DLD1 (cell line): Measurements from ENCODE around the gene IGHMBP2.
"Not testable (repeated sequence)": the region's sequence is repeated elsewhere in the genome, so short reads cannot be mapped to it uniquely, and the experiment has no call there.

Experiments
- in situ Hi-C: cut with HindIII; loops from 2 replicates; pipeline ENCODE4 v1.10.0; 2017; ENCODE audit warnings: low sequenced_read_pairs

Gene IGHMBP2

DNA sequence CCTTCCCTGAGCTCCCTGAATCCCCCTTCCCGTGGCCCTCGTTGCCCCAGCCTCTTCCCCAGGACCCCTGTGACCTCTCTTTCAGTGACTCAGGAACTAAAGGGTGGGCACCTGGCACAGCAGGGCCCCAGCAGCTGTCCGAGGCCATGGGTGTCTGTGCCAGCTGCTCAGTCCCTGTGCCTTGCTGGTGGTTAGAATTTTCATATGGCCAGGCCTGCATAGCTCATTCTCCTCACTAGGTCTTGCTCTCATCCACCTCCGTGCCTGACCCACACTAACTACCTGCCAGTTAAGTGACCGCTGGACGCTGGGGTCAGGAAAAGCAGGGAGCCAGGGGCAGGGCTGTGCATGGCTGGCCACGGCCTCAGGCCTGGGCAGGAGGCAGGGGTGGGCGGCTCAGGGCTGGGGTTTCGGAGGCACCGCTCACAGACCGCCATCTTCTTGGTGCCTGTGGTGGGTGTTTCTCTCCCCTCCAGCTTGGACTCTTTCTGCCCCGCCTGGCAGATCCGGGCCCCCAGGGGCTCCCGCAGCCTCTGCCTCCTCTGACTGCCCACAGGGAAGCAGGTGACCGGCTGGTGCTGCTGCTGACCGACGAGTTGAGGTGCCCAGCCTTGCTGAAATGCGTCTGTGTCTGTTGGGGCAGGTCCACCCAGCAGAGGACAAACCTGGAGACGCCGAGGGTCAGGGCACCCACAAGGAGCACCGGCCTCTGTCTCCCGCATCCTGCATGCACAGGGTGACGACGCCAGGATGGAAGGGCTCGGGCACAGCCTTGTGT is 56.8 kb downstream of the IGHMBP2 start:
- in situ Hi-C loops, result no loop called here

DNA sequence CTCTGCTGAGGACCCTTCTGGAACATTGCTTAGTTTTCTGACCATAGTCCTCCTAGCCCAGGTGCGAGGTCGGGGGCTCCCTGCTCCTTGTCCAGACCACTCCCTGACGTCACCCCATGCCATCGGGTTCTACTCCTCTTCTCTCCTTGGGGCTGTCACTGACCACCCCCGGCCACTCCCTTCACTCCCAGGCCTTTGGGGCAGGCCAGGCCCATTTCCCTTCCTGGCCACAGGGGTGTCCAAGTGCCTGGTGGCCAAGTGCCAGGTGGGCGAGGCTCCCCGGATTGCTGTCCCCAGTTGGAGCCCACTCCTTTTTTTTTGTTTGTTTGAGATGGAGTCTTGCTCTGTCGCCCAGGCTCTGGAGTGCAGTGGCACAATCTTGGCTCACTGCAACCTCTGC is 57.6 kb downstream of the IGHMBP2 start:
- in situ Hi-C loops, result no loop called here

DNA sequence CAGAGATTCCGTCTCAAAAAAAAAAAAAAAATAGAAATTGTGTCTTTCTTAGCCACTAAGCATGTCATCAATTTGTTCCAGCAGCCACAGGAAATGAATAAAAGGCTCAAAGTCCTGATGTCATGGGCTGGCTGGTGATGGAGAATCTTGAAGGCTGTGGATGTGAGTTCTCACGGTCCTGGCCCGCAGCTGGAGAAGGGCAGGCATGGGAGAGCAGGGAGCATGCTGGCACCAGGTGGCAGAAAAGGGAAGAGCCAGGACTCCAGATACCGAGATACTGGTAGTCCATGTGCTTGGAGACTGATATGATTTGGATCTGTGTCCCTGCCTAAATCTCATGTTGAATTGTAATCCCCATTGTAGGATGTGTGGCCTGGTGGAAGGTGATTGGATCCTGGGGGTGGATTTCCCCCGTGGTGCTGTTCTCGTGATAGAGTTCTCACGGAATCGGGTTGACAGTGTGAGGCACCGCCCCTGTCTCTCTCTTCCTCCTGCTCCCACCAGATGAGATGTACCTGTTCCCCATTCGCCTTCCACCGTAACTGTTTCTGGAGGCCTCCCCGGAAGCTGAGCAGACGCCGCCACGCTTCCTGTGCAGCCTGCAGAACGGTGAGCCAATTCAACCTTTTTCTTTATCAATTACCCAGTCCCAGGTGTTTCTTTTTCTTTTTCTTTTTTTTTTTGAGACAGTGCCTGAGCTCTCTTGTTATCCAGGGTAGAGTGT is 59.0 kb downstream of the IGHMBP2 start:
- in situ Hi-C loops, result no loop called here

DNA sequence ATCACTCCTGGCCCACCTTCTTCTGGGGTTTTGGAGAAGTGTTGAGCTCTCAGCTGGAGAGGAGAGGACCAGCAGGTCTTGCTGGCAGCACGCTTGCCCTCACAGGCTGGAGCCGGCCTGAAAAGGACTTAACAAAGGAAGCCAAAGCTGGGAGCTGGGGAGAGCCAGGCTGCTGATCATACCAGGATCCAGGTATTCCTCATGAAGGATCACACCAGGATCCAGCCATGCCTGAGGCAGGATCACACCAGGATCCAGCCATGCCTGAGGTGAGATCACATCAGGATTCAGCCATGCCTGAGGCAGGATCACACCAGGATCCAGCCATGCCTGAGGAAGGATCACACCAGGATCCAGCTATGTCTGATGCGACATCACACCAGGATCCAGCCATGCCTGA is 60.1 kb downstream of the IGHMBP2 start:
- in situ Hi-C loops, result no loop called here

DNA sequence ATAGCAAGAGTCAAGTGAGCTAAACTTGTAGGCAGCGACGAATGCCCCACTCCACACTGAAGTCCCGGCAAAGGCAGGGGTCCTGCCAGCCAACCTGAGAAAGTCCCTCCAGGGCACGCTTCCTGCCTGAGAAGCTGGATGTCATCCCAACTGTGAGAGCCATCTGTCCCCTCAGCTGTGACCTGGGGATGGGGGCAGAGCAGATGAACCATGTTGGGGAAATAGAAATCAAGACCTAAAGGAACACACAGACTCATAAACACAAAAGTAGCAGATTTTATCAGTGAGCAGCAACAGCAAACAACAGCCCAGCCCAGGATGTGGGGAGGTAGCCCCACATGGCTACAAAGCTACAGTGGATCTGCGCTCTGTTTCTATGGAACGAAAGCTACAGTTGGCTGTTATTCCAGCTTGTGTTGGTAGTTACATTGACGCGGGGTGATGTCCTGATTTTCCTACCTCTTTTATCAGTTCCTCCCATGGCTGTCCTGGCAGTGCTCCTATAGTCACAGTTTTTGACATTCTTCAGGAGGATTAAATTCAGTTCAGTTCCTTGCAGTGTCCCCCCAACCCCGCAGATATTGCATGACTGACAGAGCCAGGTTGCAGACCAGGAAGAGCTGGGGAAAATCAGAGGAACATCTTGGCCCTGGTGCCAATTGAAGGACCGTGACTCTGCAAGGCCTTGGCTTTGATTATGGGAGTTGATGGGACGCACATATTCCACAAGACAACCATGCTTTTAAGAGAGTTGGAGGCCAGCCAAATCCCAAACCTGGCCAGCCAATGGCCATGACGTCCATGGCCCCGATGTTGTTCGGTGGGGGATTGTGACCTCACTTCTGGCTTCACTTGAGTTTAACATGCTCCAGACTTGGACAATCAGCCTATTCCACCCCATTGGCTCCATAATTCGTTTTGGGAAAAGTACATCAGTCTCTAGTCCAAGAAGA is 62.5 kb downstream of the IGHMBP2 start:
- in situ Hi-C loops, result no loop called here

DNA sequence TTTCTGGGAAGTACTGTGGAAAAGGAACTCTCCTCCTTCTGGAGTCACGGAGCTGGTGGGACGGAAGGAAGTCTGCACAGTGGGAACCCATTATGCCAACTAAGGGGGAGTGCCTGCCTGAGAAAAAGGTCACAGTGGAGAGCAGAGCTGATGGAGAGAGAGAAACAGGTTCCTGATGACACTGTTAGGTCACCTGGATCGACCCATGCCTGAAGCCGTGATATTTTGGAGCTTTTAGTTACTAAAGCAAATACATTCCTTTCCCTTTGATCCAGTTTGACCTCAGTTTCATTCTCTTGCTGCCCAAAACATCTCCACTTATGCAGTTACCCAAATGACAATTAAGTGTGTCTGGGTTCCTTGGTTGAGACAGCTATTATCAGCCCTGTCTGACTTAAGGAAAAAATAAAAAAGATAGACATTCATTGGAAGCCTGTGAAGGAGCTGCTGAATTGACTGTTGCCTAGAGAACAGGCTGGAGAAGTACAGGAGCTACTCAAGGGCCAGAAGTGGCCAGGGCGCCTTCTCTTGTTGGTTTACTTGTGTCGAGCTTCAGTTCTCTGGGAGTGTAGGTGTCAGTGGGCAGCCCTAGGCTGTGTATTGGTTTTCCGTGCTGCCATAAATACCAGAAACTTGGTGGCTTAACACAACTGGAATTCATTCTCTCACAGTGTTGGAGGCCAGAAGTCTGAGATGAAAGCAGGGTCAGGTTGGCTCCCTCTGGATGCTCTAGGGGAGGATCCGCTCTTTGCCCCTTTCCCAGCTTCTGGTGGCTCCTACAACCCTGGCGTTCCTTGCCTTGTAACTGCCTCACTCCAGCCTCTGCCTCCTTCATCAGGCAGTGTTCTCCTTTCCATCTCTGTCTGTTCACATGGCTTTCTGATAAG is 63.4 kb downstream of the IGHMBP2 start:
- in situ Hi-C loops, result no loop called here

DNA sequence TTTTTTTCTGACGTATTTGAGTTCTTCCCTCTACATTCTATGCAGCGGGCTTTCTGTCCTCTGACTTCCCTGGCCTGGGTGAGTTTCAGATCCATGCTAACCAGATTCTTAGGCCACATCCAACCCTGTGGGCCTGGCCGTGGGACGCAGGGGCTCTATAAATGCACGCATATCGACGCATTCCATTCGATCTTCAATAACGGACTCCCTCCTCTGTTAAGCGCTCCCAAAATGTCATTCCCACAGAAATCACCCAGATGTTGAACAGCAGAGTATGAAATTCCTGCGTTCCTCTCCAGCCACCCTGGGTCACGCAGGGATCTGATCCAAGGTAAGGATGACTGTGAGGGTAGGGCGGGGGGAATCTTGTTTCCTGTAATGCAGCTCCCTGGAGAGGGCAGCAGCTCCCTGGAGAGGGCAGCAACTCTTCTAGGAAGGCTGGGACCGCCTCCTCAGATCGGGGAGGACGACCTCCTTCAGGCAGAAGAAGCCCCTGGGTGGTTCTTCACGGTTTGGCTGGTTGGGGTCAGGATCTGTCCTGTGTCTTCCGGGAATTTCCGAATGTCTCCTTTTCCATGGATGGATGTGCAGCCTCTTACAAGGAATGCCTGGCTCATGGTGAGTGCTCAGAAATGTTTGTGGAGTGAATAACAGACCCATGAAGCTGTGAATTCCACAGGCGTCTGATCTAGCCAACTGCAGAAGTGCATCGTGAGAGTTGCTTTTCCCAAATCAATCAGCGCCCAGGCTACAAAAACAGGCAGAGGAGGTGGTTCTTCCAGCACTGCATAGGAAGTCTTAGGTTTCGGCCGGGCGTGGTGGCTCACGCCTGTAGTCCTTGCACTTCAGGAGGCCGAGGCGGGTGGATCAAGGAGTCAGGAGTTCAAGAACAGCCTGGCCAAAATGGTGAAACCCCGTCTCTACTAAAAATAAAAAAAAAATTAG is 64.9 kb downstream of the IGHMBP2 start:
- in situ Hi-C loops, result no loop called here

DNA sequence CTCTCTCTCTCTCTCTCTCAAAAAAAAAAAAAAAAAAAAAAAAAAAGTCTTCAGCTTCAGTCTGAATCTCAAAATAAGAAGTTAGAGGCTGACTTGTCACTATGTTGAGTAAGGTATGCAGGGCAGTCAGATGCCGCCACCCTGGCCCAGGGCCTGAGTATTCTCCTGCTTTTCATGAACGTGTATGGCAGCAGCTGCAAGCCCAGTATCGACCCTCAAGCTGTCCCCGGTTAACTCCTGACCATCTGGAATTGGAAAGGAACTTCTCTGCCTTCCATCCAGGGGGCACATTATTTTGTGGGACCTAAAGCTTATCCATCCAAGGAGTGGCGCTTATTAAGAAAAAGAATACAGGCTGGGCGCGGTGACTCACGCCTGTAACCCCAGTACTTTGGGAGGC is 65.7 kb downstream of the IGHMBP2 start:
- in situ Hi-C loops, result no loop called here

DNA sequence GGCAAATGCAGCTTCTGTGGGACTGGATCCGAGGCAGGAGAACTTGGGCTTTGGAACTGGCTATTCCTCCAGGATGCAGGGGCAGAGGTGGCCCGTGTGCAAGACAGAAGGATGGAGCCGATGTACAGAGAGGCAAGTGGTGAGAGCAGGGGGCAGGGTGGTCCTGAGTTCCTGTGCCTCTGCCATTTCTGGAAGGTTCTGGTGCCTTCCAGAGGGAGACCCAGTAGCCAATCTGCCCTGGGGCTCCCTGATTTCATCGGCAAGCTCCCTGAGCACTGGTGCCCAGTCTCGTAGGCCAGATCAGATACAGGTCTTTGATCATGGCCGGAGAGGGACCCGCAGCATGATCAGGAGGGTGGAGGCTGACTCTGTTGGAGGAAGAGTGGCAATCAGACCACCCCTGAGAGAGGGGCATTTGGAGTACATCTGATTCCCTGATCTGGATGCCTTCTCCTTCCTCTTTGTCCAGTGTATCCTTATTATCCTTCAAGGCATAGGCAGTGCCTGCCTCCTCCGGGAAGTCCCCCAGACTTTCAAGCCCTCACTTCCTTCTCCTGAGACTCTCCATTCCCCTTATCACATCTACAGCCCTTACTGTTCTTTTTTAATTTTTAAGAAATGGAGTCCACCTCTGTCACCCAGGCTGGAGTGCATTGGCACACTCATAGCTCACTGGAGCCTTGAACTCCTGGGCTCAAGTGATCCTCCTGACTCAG is 67.4 kb downstream of the IGHMBP2 start:
- in situ Hi-C loops, result no loop called here

DNA sequence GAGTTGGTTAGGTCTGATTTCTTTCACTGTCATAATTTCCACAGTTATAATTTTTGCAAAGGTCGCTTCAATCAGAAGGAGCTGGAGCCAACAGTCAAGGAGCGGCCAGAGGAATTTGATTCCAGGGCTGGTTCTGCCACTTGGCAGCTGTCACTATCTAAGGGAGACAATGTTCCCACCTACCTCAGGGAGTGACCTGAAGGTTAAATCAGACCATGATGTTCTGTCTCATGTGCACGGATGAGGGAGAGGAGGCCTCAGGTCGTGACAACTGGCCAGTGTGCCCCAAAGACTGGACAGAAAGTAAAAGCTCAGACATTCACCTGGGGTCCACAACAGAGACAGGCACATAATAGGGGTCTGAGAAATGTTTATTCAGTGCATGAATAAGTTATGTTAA is 69.5 kb downstream of the IGHMBP2 start:
- in situ Hi-C loops, result no loop called here

DNA sequence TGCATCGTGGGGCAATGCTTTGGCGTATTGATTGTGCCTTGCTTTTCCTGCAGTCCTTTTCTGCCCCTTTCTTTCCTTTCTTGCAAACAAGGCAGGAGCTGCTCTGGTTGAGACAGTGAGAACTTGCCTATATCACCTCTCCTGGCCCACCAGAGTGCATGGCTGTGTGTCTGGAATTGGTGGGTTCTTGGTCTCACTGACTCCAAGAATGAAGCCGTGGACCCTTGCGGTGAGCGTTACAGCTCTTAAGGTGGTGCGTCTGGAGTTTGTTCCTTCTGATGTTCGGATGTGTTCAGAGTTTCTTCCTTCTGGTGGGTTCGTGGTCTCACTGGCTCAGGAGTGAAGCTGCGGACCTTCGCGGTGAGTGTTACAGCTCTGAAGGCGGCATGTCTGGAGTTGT is 70.0 kb downstream of the IGHMBP2 start:
- in situ Hi-C loops, result not testable (repeated sequence)

DNA sequence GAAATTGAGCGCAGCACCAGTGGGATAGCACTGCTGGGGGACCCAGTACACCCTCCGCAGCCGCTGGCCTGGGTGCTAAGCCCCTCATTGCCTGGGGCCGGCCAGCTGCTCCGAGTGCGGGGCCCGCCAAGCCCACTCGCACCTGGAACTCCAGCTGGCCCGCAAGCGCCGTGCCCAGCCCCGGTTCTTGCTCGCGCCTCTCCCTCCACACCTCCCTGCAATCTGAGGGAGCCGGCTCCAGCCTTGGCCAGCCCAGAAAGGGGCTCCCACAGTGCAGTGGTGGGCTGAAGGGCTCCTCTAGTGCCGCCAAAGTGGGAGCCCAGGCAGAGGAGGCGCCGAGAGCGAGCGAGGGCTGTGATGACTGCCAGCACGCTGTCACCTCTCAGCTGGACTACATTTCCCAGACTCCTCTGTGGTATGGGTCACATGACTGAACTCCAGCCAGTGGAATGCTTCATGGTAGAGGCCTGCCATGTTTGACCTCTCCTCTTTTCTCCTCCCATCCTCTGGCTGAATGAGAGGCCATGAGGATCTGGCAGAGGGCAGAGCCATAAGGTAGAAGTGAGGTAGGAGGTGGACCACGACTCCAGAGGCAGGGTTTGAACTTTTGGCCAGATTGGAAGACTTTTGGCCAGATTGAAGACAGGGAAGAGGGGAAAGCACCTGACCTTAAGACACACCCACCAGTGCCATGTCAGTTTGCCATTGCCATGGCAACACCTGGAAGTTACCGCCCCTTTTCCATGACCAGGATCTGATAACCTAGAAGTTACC is 70.9 kb downstream of the IGHMBP2 start:
- in situ Hi-C loops, result no loop called here

DNA sequence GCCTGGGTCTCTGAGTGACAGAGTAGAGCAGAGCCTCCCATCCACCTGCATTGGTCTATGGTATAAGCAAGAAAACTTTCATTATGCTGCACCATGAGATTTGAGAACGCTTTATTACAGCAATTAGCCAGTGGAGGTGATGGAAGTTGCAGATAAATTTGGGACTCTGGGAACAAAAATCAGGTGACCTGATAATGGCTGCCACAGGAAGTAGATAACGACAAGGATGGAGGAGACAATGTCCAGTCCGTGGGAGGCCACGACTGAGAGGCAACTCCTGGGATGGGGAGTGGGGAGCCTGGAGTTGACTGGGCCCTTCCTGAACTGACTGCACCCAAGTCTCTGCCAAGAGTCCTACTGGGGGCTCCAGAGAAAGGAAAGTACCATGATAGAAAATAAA is 72.4 kb downstream of the IGHMBP2 start:
- in situ Hi-C loops, result no loop called here

DNA sequence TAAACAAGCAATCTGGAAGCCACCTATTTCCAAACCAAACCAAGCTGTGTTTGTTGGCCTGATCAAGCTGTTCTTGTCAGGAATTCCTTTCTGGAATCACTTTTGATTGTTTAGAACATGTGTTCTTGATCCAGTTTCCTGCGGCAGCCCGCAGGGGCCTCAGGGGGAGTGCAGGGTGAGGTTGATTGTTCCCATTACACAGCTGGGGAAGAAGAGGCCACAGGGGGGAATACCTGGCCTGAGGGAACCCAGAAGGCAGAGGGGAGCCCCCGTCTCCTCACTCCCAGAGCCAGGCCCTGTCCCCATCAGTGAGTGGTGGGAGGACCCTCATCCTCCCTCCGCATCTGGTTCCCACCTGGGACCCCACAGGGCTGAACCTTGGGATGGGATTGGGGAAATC is 72.9 kb downstream of the IGHMBP2 start:
- in situ Hi-C loops, result no loop called here

DNA sequence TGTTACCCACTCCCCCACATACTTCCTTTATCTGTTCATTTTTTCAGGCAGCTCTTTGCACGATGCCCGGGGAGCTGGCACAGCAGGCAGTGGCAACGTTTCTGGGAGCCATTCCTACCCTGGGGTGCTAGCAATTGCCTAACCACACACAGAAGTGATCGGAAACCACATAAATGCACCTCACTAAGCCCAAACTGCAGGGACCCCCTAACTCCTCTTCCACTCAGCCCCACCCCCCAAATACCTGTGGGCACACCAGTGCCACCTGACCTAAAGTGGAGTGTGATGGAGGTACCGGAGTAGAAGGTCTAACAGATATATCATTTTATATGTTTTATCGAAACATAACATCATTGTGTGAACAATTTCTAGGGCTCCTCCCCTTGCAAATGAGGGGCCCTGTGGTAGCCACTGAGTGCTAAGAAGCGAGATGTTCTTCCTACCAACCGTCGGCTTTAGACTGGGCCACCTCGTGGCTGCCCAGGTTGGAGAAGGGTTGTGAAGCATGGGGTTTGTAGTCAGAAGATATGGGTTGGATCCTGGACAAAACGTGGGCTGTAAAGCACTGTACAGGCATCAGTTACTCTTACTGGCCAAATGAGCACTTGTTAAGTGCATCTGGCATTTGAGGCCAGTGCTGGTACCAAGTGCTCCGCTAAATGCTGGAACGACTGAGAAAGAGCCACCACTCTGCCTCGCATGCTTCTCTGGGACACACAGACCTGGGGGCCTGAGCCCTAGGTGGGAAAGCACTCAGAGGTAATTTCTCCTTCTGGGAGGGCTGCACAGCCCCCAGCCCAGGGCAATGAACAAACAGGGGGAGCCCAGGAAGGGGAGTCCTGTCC is 74.3 kb downstream of the IGHMBP2 start:
- in situ Hi-C loops, result no loop called here

DNA sequence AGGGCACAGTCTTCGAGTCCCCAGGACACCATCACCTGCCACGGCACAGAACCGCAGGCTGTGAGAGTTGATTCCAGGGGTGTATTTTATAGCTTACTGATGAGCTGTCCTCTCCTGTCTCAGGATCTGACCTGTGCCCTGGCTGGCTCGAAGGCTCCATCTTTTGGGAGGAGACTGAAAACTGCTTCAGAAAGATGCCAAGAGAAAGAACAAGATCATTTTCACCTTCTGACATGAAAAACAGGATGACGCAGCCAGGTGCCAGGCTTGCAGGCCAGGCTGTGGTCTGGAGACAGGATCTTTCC is 74.9 kb downstream of the IGHMBP2 start:
- in situ Hi-C loops, result no loop called here

DNA sequence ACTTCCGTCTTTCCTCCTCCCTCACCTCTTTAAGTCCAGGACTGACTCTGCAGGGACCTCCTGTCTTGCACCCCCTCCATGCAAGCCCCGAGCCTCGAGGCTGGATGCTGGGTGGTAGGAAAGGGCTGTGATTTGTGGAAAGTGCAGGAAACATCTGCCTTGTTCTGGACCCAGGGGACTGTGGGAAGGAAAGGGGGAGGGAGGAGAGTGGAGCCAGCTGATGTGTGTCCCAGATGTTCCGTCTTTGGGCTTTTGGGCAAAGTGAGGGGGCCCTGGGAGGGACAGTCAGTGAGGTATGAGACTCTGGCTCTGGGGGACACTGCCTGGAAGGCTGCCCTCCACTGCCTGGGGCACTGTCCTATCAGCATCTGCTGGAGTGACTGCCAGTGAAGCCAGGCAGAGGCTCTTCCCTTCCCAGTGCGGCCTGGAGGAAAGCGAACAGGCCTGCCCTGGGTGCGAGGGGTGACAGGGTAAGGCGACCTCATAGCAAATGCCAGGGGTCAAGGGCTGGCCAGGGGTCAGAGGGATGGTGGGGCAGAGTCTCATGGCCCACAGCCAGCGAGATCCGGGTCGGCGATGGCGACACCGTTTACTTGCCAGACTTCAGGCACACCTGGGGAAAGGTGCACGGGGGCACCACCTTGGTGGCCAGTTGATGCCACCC is 75.4 kb downstream of the IGHMBP2 start:
- in situ Hi-C loops, result no loop called here
